GM21390 (cell line): Measurements from ENCODE around the gene CFAP45.

ENCODE experiments used
- ATAC-seq: cut with Tn5 transposase; IDR thresholded peaks from one replicate; pipeline ENCODE4 v1.9.1; 2021; ENCODE audit not compliant: unreplicated experiment

Gene CFAP45

DNA sequence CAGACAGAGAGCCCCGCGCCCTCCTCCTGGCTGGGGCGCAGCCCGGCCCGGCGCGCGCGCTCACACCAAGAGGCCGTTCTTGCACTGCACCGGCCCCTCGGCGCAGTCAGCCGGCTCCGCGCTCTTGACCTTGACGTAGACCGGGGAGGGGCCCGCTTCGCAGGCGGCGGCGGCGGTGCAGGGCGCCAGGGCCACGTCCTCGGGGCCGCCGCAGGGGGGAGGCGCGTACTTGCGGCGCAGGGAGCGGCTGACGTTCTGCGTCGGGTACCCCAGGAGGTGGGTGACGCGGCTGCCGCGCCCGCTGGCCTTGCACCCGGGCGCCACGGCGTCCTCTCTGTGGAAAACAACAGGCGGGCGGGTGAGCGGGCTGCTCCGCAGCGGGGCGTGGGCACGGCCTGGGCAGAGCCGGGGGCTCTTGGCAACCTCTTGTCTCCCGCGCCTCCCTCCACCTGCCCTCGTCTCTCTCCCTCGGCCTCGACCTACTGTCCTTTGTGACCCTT is 45.2 kb downstream of the CFAP45 start:
- ATAC-seq: peak; percentile 95

DNA sequence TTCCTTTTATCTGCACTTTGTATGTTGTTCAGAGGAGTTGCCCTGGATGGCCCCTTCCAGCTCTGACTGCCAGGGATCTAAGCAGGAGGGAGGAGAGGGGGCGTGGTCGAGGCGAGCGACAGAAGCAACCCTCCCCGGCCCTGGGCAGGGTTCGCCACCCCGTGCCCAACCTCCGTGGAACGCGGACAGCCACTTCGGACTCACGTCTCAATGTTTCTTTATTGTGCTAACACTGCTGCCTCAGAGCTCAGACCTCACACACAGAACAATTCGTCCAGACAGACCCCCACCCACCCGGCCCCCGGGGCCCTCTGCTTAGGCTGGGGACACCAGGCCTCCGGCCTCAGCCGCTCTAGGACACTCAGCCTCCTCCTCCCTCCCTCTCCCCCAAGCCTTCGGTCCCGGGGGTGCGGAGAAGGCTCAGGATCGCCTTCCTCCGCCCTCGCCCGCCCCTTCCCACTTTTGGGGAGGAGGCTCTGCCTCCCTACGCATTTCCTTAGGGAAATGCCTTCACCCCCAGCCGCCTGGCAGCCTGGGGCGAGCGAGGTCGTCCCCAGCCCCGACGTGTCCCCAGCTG is 45.8 kb downstream of the CFAP45 start:
- peak; percentile 15 for ATAC-seq

DNA sequence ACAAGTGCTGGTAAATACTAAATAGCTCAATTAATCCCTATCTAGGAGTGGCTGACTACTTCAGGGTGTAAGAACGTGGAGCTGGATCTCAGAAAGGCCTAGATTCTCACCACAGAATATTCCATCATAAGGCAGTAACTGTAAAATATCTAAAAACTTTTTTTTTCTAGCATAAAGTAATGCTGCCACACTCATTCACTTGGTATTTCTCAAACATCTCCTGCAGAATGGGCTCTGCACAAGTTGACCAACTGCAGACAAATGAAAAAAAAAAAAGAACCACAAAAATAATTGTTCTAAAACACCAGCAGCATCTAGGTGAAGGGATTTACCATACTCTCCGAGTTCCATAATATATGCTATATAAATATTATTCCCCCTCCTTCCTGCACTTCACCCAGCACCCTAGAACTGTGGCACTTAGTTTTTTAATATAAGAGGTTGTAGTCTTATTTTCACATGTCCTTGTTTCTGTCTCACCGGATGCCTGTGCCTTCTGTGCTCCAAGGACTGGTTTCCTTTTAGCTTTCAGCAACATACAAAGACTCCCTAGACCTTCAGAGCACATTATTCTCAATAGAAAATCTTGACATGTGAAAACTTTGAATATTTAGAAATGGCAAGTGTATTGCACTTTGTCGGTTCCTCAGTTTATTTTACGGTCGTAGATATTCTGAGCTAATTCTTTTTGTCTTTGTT is 46.4 kb downstream of the CFAP45 start:
- no peak for ATAC-seq

DNA sequence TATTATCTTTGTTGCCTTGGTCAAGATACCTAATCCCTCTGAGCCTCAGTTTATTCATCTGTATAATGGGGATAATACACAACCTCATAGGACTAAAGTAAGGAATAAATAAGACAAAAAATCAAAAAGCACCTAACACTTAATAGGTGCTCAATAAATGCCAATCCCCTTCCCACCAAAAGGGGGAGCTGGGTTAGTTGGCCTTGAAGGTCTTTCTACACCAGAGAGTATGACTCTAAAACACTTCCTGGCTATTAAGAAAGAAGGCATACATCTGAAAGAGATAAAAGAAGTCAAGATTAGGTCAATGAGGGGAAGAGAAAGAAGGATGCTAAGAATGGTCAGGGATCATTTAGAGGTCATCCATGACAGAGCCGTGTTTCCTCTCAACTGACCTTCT is 48.6 kb downstream of the CFAP45 start:
- no peak for ATAC-seq

DNA sequence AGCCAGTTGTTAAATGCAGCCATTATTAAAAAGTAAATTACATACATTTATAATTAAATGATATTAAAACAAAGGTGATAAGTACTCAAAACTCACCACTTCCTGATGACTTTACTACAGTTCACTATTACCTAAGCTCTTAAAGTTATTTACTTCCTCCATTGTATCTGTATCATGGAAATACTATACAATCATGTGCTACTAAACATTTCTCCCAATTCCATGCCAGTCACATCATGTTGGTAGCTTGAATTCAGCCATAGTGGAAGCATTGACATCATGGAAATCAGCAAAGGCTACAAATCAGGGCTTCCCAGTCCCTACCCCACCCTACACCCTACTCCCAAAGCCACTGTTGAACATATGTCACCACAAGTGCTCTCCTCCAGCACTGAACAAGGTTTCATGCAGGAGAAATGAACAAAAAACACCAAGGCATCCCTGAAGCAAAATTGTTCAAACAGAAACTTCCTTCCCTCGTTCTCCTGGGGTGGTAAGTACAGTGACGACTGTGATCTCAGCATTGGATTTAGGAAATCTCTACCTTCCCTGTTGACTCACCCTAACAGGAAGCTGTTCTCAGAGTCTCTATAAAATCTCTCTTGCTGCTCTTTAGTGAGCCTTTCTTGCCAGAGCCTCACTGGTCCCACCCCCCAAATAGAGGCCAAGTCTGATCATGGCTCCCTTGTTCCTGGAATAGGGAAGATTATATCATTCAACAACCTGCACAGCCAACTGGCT is 50.2 kb downstream of the CFAP45 start:
- no peak for ATAC-seq

GRCh38 chr1:159848326-159848725 is 51.6 kb downstream of the CFAP45 start:
- ATAC-seq: no peak

- no peak for ATAC-seq
These were observed 52.7 kb downstream of the CFAP45 start for GRCh38 chr1:159847231-159847630.

DNA sequence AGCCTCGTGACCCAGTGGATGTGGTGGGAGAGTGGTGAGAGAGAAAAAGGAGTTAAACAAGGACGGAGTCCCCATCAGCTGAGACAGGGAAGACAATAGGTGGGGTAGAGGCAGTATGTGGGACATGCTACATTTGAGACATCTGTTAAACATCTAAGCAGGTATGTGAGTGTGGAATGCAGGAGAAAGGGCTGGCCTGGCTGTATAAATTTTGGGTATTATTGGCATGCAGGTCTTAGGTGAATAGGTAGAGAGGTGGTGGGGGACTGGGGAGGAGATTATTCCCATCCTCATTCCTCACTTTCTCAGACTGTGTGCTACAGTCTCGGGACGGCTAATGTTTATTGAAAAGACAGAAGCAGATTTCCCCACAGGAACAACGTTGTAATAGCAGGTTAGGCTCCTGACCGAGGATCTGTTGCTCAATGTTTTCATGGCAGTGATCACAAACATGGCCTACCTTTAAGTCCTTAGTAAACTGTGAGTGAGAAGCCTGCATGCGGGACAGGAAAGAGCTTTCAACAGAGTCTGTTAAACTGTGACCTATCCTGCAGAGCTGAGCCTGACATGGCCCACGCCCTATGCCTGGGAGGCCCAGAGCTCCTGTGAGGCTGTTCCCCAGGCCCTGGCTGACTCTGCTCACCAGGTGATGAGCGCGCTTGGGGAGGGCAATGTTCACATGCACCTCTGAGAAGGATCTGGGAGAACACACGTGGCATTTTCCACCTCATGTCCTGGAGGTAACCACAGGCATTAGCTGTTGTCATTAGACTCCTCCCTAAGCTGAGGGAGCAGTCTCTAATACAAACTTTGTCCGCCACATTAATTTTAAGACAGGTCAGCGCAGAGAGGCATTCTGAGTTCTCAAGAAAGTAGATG is 54.0 kb downstream of the CFAP45 start:
- ATAC-seq: no peak

- no peak for ATAC-seq
These were observed 56.5 kb downstream of the CFAP45 start for GRCh38 chr1:159843459-159843858.

DNA sequence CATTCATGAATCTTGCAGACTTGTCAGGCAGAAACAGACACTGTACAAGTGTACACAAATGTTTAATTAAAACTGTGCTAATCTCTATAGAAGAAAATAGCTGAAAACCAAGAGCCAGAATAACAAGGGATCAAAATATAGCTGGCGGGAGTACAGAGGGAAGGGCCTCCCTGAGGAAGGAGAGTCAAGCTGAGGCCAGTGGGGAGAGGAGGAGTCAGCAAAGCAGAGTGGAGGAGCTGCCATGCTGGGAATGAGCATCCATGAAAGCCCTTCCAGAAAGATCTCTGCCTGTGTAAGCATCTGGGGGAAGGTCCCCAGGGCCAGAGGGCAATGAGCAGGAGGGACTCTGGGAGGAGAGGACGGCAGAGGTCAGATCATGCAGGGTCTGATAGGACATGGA is 58.2 kb downstream of the CFAP45 start:
- ATAC-seq: no peak

- ATAC-seq: peak; percentile 72
These were observed 60.7 kb downstream of the CFAP45 start for GRCh38 chr1:159839116-159839849.

DNA sequence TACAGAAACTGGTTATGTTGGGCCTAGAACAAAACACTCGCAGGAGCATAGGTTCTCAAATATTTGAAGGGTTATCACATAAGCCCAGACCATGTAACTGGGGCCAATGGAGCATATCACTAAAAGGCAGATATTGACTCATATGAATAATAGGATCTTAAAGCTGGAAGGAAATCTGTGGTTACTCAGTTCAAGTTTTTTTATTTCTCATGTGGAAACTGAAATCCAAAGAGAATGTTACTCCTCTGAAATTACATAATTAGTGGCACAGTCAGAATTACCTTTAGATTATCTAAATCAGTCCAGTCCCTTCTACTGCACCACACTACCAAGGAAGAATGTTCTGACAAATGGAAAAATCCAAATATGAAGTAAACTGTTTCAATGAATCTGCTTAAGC is 61.2 kb downstream of the CFAP45 start:
- ATAC-seq: peak; percentile 66

DNA sequence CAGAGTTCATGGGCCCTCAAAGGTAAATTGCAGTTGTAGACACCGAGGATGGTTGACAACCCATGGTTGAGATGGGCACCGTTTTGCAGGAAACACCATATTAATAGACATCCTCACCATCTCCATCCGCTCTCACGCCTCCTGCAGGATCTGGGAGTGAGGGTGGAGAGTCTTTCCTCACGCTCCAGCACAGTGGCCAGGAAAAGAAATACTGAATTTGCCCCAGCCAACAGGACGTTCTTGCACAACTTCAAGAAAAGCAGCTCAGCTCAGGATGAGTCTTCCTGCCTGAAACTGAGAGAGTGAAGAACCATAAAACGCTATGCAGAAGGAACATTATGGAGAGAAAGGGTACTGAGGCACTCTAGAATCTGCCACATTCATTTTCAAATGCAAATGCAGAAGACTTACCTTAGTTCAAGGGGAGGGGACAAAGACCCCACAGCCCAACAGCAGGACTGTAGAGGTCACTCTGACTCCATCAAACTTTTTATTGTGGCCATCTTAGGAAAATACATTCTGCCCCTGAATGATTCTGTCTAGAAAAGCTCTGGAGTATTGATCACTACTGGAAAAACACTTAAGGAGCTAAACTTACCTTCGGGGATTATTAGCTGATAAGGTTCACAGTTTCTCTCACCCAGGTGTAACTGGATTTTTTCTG is 64.0 kb downstream of the CFAP45 start:
- no peak for ATAC-seq

DNA sequence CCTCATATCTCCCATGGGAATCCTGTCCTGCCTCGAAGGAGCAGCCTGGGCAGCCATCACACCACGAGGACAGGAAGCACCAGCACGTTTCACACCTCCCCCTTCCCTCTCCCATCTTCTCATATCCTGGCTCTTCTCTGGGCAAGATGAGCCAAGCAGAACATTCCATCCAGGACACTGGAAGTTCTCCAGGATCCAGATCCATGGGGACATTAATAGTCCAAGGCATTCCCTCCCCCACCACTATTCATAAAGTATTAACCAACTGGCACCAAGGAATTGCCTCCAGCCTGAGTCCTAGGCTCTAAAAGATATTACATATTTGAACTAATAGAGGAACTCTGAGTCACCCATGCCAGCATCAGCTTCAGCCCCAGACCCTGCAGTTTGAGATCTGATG is 64.6 kb downstream of the CFAP45 start:
- no peak for ATAC-seq

DNA sequence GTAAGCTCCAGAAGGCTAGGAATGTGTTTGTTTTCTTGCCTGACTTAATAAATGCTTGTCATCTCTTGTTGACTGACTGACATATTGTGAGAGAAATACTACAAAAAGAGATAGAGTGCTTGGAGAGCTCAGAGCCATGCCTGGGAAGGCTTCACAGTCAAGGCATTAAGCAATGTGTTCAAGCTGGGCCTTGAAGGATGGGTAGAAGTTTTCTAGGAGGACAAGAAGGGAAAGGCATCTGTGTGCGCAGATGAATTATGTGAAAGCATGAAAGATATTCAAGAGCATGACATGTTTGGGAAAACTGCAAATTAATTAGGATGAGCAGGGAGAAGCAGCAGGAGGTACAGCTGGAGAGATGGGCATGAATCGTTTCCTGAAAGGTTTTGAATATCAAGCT is 67.7 kb downstream of the CFAP45 start:
- no peak for ATAC-seq

- no peak for ATAC-seq
These were observed 68.4 kb downstream of the CFAP45 start for GRCh38 chr1:159831412-159832141.

DNA sequence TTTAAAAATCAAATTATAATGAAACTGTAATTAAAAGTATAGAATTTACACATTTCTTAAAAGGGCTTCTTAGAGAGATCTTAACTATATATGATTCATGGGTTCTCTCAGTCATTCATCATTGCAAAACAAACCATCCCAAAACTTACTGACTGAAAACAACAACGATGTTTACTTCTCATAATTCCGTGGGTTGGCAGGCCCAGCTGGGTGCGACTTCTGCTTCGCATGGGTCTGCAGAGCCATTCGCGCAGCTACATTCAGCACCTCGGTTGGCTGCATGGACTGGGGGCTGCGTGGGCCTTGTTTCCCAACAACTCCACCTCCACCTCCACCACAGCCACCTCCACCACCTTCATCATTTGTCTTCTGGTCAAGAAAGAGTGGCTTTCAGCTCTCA is 69.2 kb downstream of the CFAP45 start:
- ATAC-seq: no peak

- no peak for ATAC-seq
These were observed 70.0 kb downstream of the CFAP45 start for GRCh38 chr1:159829822-159830465.

GRCh38 chr1:159829273-159829634 is 70.7 kb downstream of the CFAP45 start:
- peak; percentile 85 for ATAC-seq
